ENCODE measurements around the gene TCF23.

GRCh38 chr2:27184115-27184514, 35.3 kb downstream of the TCF23 start:
- no peak for TF ChIP-seq BRCA1 (IDR thresholded peaks at IDR 0.05; ENCODE audit: low read depth, low read length)
- TF ChIP-seq ATF3 (IDR thresholded peaks at IDR 0.05; ENCODE audit: insufficient read depth, low read depth, low read length) = no peak
